Erythroblast (primary cell): ENCODE results near the gene TAAR5.

Experiments used
- DNase-seq, 2 experiments: peaks; one replicate each; lab custom pipeline; 2025; lab: John Stamatoyannopoulos, UW
- GATA1 ChIP-seq: IDR thresholded peaks from 2 replicates; pipeline ENCODE4 v1.6.1; 2011; ENCODE audit warnings: low read depth, mild to moderate bottlenecking, control low read depth, low read length, moderate library complexity
- POLR2A ChIP-seq: IDR thresholded peaks from 2 replicates; pipeline ENCODE4 v1.6.1; 2011; ENCODE audit warnings: mild to moderate bottlenecking, low read length

TAAR5 gene

GRCh38 chr6:132548746-132549463, 40.6 kb downstream of the TAAR5 start:
- TF ChIP-seq GATA1 (no peak), POLR2A (no peak)
- no peak for DNase-seq

- TF ChIP-seq POLR2A (no peak), GATA1 (no peak)
- DNase-seq = no peak
Observed at GRCh38 chr6:132544826-132545225, 44.7 kb downstream of the TAAR5 start.
